ENCODE data around the gene ZNF354B. TPM values are rescaled to one million over a fixed set of nuclear protein-coding genes. Genes with fewer than 3 reads are reported as not detected.

The ZNF354B gene
- total and polyA plus RNA-seq, 2 donors (not counting 3 experiments of a cell fraction or from before 2014, with no cell fraction given), result 6.3 to 17.6 TPM

DNA sequence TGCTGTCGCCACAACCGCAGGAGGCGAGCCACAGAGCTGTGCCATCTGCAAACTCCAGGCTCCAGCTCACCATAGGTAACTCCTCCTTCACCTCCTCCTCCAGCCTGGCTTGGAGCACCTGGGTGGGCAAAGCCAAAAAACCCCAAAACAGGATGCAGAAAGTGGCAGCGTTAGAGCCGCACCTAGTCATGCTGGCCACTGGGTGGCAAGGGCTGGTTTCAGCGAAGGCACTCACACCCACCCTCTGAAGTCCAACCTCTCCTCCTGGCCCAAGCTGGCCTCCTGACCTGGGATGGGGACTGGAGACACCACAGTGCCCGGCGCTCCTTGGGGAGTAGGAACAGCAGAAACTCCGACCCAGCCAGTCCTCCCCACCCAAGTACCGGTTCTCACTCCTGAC is 28.7 kb upstream of the ZNF354B start:
- Histone ChIP-seq H3K27ac (ENCODE audit: insufficient read depth, low read depth, low read length) (no peak overlapping the region), H3K27me3 (ENCODE audit: control insufficient read depth in 2 of 2, insufficient read depth in 2 of 2, low read length in 2 of 2) (no peaks in the 10 kb centered on the region), H3K4me2 (ENCODE audit: insufficient read depth, low read length) (no peak overlapping the region), H3K9ac (replicated peaks; ENCODE audit: extremely low read depth, insufficient read depth, low read length) (no peak overlapping the region), H3K9me3 (replicated peaks; ENCODE audit: control insufficient read depth, insufficient read depth, low read length) (no peaks in the 10 kb centered on the region), H2AFZ (ENCODE audit: low read depth, low read length) (no peak overlapping the region), H3K4me1 (ENCODE audit: control insufficient read depth, extremely low read depth, insufficient read depth, low read length) (no peaks in the 10 kb centered on the region), H3K79me2 (ENCODE audit: control insufficient read depth, insufficient read depth, low read length) (no peaks in the 10 kb centered on the region), H3K4me3 (replicated peaks in 1 of 3; ENCODE audit: insufficient read depth in 1 of 3, low read depth in 1 of 3, low read length in 3 of 3) (no peak overlapping the region), H3K36me3 (ENCODE audit: control insufficient read depth in 2 of 2, extremely low read depth in 1 of 2, insufficient read depth in 2 of 2, low read length in 2 of 2) (no peaks in the 10 kb centered on the region), H3K9me1 (replicated peaks; ENCODE audit: control insufficient read depth, extremely low read depth, insufficient read depth, low read length) (no peaks in the 10 kb centered on the region), H4K20me1 (replicated peaks; ENCODE audit: control insufficient read depth, extremely low read depth, insufficient read depth, low read length) (no peaks in the 10 kb centered on the region)
- ChIA-PET POLR2A (no interaction called here), CTCF (no interaction called here)
- intact Hi-C loops (cut with micrococcal nuclease), result no loop called here
- dilution Hi-C loops (cut with MboI; ENCODE audit: extremely low pct_ligation_motif_present, low sequenced_read_pairs), result no loop called here
- TF ChIP-seq MAX (IDR thresholded peaks at IDR 0.05; ENCODE audit: insufficient read depth, insufficient read length) (no peak), POLR2A (IDR thresholded peaks at IDR 0.05; ENCODE audit: low read depth, low read length) (no peak), FOS (IDR thresholded peaks at IDR 0.05; ENCODE audit: borderline replicate concordance, insufficient read depth, low read length) (no peak), MYC (IDR thresholded peaks at IDR 0.05; ENCODE audit: low read depth, low read length) (no peak), EZH2 (IDR thresholded peaks at IDR 0.05; ENCODE audit: borderline replicate concordance, low read depth, low read length, severe bottlenecking) (no peak), POLR2AphosphoS5 (IDR thresholded peaks at IDR 0.05; ENCODE audit: insufficient read depth, low read depth, low read length) (no peak), GATA2 (IDR thresholded peaks at IDR 0.05; ENCODE audit: insufficient read depth, insufficient read length, low read depth, low read length) (no peak), JUN (IDR thresholded peaks at IDR 0.05; ENCODE audit: borderline replicate concordance, insufficient read depth, insufficient read length, low read depth) (no peak)
- TF ChIP-seq, protein P1, sequence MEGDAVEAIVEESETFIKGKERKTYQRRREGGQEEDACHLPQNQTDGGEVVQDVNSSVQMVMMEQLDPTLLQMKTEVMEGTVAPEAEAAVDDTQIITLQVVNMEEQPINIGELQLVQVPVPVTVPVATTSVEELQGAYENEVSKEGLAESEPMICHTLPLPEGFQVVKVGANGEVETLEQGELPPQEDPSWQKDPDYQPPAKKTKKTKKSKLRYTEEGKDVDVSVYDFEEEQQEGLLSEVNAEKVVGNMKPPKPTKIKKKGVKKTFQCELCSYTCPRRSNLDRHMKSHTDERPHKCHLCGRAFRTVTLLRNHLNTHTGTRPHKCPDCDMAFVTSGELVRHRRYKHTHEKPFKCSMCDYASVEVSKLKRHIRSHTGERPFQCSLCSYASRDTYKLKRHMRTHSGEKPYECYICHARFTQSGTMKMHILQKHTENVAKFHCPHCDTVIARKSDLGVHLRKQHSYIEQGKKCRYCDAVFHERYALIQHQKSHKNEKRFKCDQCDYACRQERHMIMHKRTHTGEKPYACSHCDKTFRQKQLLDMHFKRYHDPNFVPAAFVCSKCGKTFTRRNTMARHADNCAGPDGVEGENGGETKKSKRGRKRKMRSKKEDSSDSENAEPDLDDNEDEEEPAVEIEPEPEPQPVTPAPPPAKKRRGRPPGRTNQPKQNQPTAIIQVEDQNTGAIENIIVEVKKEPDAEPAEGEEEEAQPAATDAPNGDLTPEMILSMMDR (IDR thresholded peaks at IDR 0.05; ENCODE audit: extremely low read depth in 1 of 2, insufficient read depth in 1 of 2, low read depth in 1 of 2, low read length in 2 of 2), result no peak
- DNase-seq (ENCODE audit: low read depth, low spot score) (no peak), FAIRE-seq (no peak)
- BruUV-seq (replicated peaks), result no TSS peak
